Lung (tissue), 12 donors: Measurements from ENCODE around the gene BICRAL. TPM values are rescaled to one million over a fixed set of nuclear protein-coding genes. Genes with fewer than 3 reads are reported as not detected.

Source experiments
- ATAC-seq: fragments of 200-7000 bp; cut with Tn5 transposase; one replicate; pipeline ENCODE4 v1.9.1; 2020; ENCODE audit warnings: moderate number of reproducible peaks; ENCODE audit not compliant: insufficient read depth, low FRiP score
- DNase-seq, 3 donors: peaks; one replicate each; pipeline ENCODE4 v3.0.0-alpha.2; 2013 to 2017
- H3K27ac ChIP-seq, 2 donors: one replicate each; pipeline ENCODE4 v1.5.1; 2013; ENCODE audit warnings: mild to moderate bottlenecking in 2 of 2, moderate library complexity in 2 of 2, control low read depth in 1 of 2, inconsistent platforms in 1 of 2, low read depth in 1 of 2, low read length in 1 of 2
- H3K27me3 ChIP-seq, 3 donors: one replicate each; pipeline ENCODE4 v1.5.1; 2013; ENCODE audit warnings: low read length in 2 of 3; ENCODE audit not compliant: control insufficient read depth in 3 of 3, insufficient read depth in 3 of 3
- H3K36me3 ChIP-seq, 4 donors: one replicate each; pipeline ENCODE4 v1.5.1; 2013; ENCODE audit warnings: low read length in 4 of 4, mild to moderate bottlenecking in 1 of 4, moderate library complexity in 1 of 4; ENCODE audit not compliant: control insufficient read depth in 4 of 4, insufficient read depth in 4 of 4
- H3K4me1 ChIP-seq, 5 donors: one replicate each; pipeline ENCODE4 v1.5.1; 2013; ENCODE audit warnings: low read length in 5 of 5, mild to moderate bottlenecking in 2 of 5, moderate library complexity in 1 of 5; ENCODE audit not compliant: control insufficient read depth in 5 of 5, insufficient read depth in 5 of 5
- H3K4me3 ChIP-seq: one replicate; pipeline ENCODE4 v1.5.1; 2013; ENCODE audit warnings: mild to moderate bottlenecking, control low read depth, moderate library complexity
- H3K9ac ChIP-seq, 2 donors: one replicate each; pipeline ENCODE4 v1.5.1; 2013; ENCODE audit warnings: low read length in 2 of 2, control low read depth in 1 of 2; ENCODE audit not compliant: insufficient read depth in 1 of 2
- H3K9me3 ChIP-seq, 4 donors: one replicate each; pipeline ENCODE4 v1.5.1; 2013; ENCODE audit warnings: low read length in 3 of 4, mild to moderate bottlenecking in 1 of 4, moderate library complexity in 1 of 4; ENCODE audit not compliant: control insufficient read depth in 4 of 4, insufficient read depth in 3 of 4
- WGBS, 2 donors: extraction: QIAGEN DNeasy Blood & Tissue Kit; methylation state at CpG; one replicate each; pipeline ENCODE4 v1.1.7; 2013; 5-methylcytosine and 5-hydroxymethylcytosine counted together
- polyA plus RNA-seq, 2 donors: library from polyadenylated mRNA; stranded (reverse); fragments of 200-250 nt; gene quantifications; one replicate each; pipeline ENCODE4 v1.2.1, GENCODE V29; 2013
- total RNA-seq, 2 donors: library from RNA; depleted of rRNA in 1 of 2; stranded (reverse); fragments of >200 nt in 1 of 2; gene quantifications; one replicate each; pipeline ENCODE4 v1.2.1, GENCODE V29; 2014 to 2021
- TF ChIP-seq, protein P1 (sequence below): IDR thresholded peaks from 2 replicates; pipeline ENCODE4 v1.5.1; 2012; ENCODE audit warnings: mild to moderate bottlenecking; ENCODE audit errors: control extremely low read depth, extremely low read depth
- donor health status: control.
- donor health status: control.
- donor health status: Bipolar disorder and iron deficiency.
- donor health status: healthy.
- donor health status: DM: yes; HTN: yes; CAD: no.

BICRAL gene
- total and polyA plus RNA-seq, 4 donors: 2.8 to 18.6 (median 10.7) TPM

DNA sequence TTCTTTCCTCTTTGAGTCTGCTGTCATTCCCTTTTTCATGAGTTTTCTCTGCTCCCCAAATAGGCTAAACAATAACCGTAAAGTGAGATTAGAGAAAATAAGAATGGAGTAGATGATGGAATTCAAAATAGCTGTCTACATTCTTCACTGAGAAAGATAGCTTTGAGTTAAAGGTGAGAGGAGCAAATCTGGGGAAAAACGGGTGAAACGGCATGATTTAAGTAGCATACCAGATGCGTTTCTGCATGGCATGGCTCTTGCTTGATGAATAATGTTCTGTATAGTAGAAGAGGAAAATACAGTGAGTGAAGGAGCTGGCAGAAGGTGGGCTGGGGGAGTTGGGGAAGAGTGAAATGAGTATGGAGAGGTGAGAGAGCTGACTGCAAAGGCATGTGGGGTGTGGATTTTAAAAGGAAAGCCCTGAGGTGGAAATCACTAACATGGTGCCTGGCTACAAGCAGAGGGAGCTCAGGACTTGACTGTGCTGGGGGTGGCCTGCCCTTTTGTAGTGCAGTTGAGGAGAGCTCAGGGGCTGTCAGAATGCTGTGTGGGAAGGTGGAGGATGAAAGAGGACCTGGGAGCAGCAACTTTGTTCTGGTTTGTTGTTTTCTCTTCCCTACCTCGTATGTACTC is 8.8 kb downstream of the BICRAL start:
- DNase-seq: no peak
- Histone ChIP-seq H3K27ac (peak overlapping the region; percentile 13 to 42), H3K9me3 (no peaks in the 10 kb centered on the region), H3K27me3 (no peaks in the 10 kb centered on the region), H3K36me3 (peaks cover 0 to 4% (median under 1%) of the 10 kb centered on the region in 4 donors), H3K4me3 (no peak overlapping the region), H3K9ac (no peak overlapping the region), H3K4me1 (peaks cover 3 to 29% (median 9%) of the 10 kb centered on the region in 5 donors)
- TF ChIP-seq, protein P1, sequence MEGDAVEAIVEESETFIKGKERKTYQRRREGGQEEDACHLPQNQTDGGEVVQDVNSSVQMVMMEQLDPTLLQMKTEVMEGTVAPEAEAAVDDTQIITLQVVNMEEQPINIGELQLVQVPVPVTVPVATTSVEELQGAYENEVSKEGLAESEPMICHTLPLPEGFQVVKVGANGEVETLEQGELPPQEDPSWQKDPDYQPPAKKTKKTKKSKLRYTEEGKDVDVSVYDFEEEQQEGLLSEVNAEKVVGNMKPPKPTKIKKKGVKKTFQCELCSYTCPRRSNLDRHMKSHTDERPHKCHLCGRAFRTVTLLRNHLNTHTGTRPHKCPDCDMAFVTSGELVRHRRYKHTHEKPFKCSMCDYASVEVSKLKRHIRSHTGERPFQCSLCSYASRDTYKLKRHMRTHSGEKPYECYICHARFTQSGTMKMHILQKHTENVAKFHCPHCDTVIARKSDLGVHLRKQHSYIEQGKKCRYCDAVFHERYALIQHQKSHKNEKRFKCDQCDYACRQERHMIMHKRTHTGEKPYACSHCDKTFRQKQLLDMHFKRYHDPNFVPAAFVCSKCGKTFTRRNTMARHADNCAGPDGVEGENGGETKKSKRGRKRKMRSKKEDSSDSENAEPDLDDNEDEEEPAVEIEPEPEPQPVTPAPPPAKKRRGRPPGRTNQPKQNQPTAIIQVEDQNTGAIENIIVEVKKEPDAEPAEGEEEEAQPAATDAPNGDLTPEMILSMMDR: no peak
- ATAC-seq: no peak
- 52 to 76% methylated on average over 5 of the region's 5 CpGs for WGBS, 2 donors

DNA sequence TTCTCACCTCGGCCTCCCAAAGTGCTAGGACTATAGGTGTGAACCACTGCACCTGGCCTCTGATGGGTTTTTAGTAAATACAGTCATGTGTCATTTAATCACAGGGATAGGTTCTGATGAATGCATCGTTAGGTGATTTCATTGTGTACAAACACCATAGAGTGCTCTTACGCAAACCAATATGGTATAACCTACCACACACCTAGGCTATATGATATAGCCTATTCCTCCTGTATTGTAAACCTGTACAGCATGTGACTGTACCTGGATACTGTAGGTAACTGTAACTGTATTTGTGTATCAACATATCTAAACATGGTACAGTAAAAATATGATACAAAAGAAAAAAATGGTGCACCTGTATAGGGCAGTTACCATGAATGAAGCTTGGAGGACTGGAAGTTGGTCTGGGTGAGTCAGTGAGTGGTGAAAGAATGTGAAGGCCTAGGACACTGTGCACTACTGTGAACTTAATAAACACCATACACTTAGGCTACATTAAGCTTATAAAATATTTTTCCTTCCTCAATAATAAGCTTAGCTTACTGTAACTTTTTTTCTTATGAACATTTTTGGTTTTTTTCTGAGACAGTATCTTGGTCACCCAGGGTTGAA is 10.0 kb downstream of the BICRAL start:
- Histone ChIP-seq H3K27me3 (no peaks in the 10 kb centered on the region), H3K27ac (peak overlapping the region in 1 of 2 donors; percentile 53), H3K9me3 (no peaks in the 10 kb centered on the region), H3K4me3 (no peak overlapping the region), H3K36me3 (peaks cover 0 to 8% (median under 1%) of the 10 kb centered on the region in 4 donors), H3K4me1 (peaks cover 3 to 25% (median 7%) of the 10 kb centered on the region in 5 donors), H3K9ac (no peak overlapping the region)
- TF ChIP-seq, protein P1: no peak
- 88 to 93% methylated on average over 3 of the region's 3 CpGs for whole genome bisulfite sequencing, 2 donors
- DNase-seq: no peak
- no peak for ATAC-seq

DNA sequence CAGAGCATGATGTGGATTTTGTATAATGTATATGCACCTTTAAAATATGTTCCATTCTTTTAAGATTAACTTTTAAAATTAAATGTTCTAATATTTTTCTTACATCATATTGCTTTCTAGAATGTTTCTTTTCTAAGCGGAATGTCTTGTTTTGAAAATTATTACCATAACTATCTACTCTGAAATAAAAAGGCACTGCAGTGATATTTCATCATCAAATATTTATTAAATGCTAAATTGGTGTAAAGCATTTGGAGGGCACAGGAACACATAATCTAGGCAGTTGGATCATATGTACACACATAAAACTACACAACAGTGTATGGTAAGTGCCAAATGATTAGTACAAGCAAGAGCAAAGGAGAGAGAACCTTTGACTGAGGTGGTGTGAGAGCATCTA is 13.8 kb downstream of the BICRAL start:
- Histone ChIP-seq H3K4me3 (no peak overlapping the region), H3K9ac (no peak overlapping the region), H3K27ac (no peak overlapping the region), H3K36me3 (peaks cover 0 to 3% (median under 1%) of the 10 kb centered on the region in 4 donors), H3K9me3 (no peaks in the 10 kb centered on the region), H3K4me1 (peaks cover 0 to 3% (median 0%) of the 10 kb centered on the region in 5 donors), H3K27me3 (no peaks in the 10 kb centered on the region)
- ATAC-seq (no peak), DNase-seq (no peak)
- WGBS, 2 donors: 98 to 100% methylated on average over 1 of the region's 1 CpG
- TF ChIP-seq, protein P1: no peak
